ENCODE results near the gene HEATR5A. TPM values are rescaled to one million over a fixed set of nuclear protein-coding genes. Genes with fewer than 3 reads are reported as not detected.
A peak's percentile ranks its signal among the peaks of the same experiment; 100 is the strongest.
"Not testable (repeated sequence)": the region's sequence is repeated elsewhere in the genome, so short reads cannot be mapped to it uniquely, and the experiment has no call there.

HEATR5A gene
- total and polyA plus RNA-seq, 2 of the 13 experiments (the other 11 are each of a cell fraction or from before 2014, with no cell fraction given), result 36.4 to 105 TPM

DNA sequence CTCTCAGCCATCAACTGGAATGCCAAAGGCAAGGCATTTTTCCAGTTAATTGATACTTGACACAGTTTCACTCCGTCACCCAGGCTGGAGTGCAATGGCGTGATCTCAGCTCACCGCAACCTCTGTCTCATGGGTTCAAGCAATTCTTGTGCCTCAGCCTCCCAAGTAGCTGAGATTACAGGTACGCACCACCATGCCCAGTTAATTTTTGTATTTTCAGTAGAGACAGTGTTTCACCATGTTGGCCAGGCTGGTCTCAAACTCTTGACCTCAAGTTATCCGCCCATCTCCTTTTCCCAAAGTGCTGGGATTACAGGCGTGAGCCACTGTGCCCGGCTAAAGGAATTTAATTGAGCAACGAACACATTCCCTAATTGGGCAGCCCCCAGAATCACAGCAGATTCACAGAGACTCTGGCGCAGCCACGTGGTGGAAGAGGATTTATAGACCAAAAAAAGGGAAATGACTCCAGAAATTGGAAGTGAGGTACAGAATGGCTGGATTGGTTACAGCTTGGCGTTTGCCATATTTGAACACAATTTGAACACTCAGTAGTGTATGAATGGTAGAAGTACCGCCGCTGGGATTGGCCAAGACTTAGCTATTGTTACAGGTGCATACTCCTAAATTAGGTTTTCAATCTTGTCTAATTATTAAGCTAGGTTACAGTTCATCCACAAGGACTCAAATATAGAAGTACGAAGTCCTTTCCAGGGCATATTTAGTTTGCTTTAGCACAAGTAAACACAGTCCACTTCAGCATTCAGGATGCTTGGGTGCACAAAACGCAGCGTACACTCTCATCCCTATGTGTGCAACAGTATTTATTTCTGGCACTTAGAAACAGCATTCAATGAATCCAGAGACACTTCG lies 162.6 kb downstream of the HEATR5A start (continued):
- TF ChIP-seq, protein P1, sequence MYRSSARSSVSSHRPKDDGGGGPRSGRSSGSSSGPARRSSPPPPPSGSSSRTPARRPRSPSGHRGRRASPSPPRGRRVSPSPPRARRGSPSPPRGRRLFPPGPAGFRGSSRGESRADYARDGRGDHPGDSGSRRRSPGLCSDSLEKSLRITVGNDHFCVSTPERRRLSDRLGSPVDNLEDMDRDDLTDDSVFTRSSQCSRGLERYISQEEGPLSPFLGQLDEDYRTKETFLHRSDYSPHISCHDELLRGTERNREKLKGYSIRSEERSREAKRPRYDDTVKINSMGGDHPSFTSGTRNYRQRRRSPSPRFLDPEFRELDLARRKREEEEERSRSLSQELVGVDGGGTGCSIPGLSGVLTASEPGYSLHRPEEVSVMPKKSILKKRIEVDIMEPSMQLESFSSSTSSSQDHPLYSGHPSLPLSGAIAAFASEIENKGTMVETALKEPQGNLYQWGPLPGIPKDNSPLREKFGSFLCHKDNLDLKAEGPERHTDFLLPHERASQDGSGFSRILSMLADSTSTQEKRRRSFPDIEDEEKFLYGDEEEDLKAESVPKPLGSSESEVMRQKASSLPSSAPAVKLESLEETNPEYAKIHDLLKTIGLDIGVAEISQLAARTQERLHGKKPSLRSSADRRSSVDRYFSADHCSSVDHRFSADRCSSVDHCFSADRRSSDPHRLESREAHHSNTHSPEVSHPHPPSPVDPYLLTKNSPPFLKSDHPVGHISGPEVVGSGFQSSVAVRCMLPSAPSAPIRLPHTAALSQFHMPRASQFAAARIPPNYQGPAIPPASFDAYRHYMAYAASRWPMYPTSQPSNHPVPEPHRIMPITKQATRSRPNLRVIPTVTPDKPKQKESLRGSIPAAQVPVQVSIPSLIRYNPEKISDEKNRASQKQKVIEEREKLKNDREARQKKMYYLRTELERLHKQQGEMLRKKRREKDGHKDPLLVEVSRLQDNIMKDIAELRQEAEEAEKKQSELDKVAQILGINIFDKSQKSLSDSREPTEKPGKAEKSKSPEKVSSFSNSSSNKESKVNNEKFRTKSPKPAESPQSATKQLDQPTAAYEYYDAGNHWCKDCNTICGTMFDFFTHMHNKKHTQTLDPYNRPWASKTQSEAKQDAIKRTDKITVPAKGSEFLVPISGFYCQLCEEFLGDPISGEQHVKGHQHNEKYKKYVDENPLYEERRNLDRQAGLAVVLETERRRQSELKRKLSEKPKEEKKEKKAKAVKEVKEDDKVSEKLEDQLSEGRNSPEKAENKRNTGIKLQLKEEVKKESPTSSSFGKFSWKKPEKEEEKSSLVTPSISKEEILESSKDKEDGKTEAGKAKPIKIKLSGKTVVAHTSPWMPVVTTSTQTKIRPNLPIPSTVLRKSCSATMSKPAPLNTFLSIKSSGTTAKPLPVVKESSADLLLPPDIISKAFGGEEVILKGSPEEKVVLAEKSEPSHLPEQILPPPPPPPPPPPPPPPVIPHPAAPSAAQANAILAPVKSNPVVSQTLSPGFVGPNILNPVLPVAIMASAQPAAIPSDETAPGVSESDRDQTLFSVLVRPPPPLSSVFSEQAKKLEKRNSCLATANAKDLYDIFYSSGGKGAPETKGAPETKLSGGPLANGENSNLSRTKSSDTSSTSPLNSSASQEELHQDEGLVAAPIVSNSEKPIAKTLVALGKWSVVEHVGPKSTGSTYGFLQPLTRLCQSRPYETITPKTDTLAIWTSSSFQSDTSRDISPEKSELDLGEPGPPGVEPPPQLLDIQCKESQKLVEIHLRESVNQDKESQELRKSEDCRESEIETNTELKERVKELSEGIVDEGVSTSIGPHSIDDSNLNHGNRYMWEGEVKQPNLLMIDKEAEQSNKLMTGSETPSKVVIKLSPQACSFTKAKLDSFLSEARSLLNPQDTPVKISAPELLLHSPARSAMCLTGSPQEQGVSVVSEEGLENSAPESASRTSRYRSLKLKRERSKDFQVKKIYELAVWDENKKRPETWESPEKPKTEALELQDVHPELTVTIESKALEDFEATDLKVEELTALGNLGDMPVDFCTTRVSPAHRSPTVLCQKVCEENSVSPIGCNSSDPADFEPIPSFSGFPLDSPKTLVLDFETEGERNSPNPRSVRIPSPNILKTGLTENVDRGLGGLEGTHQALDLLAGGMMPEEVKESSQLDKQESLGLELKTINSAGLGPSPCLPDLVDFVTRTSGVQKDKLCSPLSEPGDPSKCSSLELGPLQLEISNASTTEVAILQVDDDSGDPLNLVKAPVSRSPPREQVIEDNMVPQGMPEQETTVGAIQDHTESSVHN (CRISPR knock-in tag; IDR thresholded peaks at IDR 0.05), result 0 out of 2 replicates have a peak, but pooled peaks have one; percentile 11
- TF ChIP-seq, protein P2, sequence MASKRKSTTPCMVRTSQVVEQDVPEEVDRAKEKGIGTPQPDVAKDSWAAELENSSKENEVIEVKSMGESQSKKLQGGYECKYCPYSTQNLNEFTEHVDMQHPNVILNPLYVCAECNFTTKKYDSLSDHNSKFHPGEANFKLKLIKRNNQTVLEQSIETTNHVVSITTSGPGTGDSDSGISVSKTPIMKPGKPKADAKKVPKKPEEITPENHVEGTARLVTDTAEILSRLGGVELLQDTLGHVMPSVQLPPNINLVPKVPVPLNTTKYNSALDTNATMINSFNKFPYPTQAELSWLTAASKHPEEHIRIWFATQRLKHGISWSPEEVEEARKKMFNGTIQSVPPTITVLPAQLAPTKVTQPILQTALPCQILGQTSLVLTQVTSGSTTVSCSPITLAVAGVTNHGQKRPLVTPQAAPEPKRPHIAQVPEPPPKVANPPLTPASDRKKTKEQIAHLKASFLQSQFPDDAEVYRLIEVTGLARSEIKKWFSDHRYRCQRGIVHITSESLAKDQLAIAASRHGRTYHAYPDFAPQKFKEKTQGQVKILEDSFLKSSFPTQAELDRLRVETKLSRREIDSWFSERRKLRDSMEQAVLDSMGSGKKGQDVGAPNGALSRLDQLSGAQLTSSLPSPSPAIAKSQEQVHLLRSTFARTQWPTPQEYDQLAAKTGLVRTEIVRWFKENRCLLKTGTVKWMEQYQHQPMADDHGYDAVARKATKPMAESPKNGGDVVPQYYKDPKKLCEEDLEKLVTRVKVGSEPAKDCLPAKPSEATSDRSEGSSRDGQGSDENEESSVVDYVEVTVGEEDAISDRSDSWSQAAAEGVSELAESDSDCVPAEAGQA (IDR thresholded peaks at IDR 0.05; ENCODE audit: low read depth), result 0 out of 2 replicates have a peak, but pooled peaks have one; percentile 43
- TF ChIP-seq, protein P2 (CRISPR knock-in tag; IDR thresholded peaks at IDR 0.05; ENCODE audit: borderline replicate concordance), result not testable (repeated sequence)
- peak; percentile 98 for TF ChIP-seq ZMYM4 (CRISPR knock-in tag; IDR thresholded peaks at IDR 0.05)
- TF ChIP-seq SKI (IDR thresholded peaks at IDR 0.05; ENCODE audit: partially characterized antibody), result peak; percentile 80
- TF ChIP-seq, protein P3, sequence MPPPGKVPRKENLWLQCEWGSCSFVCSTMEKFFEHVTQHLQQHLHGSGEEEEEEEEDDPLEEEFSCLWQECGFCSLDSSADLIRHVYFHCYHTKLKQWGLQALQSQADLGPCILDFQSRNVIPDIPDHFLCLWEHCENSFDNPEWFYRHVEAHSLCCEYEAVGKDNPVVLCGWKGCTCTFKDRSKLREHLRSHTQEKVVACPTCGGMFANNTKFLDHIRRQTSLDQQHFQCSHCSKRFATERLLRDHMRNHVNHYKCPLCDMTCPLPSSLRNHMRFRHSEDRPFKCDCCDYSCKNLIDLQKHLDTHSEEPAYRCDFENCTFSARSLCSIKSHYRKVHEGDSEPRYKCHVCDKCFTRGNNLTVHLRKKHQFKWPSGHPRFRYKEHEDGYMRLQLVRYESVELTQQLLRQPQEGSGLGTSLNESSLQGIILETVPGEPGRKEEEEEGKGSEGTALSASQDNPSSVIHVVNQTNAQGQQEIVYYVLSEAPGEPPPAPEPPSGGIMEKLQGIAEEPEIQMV (CRISPR knock-in tag; IDR thresholded peaks at IDR 0.05; ENCODE audit: low read depth), result 0 out of 2 replicates have a peak, but pooled peaks have one; percentile 48
- peak; percentile 99 for TF ChIP-seq ZNF556 (CRISPR knock-in tag; IDR thresholded peaks at IDR 0.05; ENCODE audit: borderline replicate concordance)
- peak; percentile 90; the same call in 1 of the 2 replicates for TF ChIP-seq ZNF510 (CRISPR knock-in tag; IDR thresholded peaks at IDR 0.05; ENCODE audit: low read depth)
- TF ChIP-seq ZKSCAN8 (CRISPR knock-in tag; IDR thresholded peaks at IDR 0.05; ENCODE audit: borderline replicate concordance), result peak; percentile 98; the same call in 1 of the 2 replicates
